WI38 (cell line): Measurements from ENCODE around the gene ZNF280A.
"Not testable (repeated sequence)": the region's sequence is repeated elsewhere in the genome, so short reads cannot be mapped to it uniquely, and the experiment has no call there.

ENCODE experiments used
- H3K4me3 ChIP-seq: 2 replicates; pipeline ENCODE4 v1.5.1; 2011; ENCODE audit warnings: low read depth, mild to moderate bottlenecking, control low read depth, low read length
- TF ChIP-seq, protein P1 (sequence below): IDR thresholded peaks from 2 replicates; pipeline ENCODE4 v1.5.1; 2012; ENCODE audit warnings: low read depth, mild to moderate bottlenecking, control low read depth, low read length

The ZNF280A gene

GRCh38 chr22:22533417-22533816 is 13.3 kb upstream of the ZNF280A start:
- TF ChIP-seq, protein P1, sequence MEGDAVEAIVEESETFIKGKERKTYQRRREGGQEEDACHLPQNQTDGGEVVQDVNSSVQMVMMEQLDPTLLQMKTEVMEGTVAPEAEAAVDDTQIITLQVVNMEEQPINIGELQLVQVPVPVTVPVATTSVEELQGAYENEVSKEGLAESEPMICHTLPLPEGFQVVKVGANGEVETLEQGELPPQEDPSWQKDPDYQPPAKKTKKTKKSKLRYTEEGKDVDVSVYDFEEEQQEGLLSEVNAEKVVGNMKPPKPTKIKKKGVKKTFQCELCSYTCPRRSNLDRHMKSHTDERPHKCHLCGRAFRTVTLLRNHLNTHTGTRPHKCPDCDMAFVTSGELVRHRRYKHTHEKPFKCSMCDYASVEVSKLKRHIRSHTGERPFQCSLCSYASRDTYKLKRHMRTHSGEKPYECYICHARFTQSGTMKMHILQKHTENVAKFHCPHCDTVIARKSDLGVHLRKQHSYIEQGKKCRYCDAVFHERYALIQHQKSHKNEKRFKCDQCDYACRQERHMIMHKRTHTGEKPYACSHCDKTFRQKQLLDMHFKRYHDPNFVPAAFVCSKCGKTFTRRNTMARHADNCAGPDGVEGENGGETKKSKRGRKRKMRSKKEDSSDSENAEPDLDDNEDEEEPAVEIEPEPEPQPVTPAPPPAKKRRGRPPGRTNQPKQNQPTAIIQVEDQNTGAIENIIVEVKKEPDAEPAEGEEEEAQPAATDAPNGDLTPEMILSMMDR: no peak
- no peak overlapping the region for H3K4me3 ChIP-seq

- H3K4me3 ChIP-seq: not testable (repeated sequence)
Observed at GRCh38 chr22:22532547-22533071, 12.5 kb upstream of the ZNF280A start.

GRCh38 chr22:22531770-22532546 is 11.9 kb upstream of the ZNF280A start:
- TF ChIP-seq, protein P1: no peak
- no peak overlapping the region for H3K4me3 ChIP-seq

DNA sequence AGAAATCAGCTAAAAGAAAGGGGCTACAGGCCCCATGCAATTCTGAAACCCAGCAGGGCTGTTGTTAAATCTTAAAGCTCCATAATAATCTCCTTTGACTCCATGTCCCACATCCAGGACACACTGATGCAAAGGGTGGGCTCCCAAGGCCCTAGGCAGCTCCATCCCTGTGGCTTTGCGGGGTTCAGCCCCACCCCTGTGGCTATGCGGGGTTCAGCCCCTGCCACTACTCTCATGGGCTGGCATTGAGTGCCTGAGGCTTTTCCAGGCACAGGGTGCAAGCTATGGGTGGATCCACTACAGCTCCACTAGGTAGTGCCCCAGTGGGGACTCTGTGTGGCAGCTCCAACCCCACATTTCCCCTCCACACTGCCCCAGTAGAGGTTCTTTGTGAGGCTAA is 8.7 kb upstream of the ZNF280A start:
- TF ChIP-seq, protein P1: no peak

DNA sequence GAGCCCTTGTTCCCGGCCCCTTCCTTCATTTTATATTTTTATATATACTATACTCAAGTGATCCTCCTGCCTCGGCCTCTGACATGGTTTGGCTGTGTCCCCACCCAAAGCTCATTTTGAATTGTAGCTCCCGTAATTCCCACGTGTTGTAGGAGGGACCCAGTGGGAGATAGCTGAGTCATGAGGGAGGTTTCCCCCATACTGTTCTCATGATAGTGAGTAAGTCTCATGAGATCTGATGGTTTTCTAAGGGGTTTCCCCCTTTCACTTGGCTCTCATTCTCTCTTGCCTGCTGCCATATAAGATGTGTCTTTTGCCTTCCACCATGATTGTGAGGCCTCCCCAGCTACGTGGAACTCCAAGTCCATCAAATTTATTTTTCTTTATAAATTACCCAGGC is 7.2 kb upstream of the ZNF280A start:
- no peak overlapping the region for H3K4me3 ChIP-seq
- TF ChIP-seq, protein P1: no peak

More for the DNA sequence above, 8.7 kb upstream of the ZNF280A start:
- H3K4me3 ChIP-seq: no peak overlapping the region

GRCh38 chr22:22526125-22526912 is 6.2 kb upstream of the ZNF280A start:
- TF ChIP-seq, protein P1: no peak
- H3K4me3 ChIP-seq: no peak overlapping the region

DNA sequence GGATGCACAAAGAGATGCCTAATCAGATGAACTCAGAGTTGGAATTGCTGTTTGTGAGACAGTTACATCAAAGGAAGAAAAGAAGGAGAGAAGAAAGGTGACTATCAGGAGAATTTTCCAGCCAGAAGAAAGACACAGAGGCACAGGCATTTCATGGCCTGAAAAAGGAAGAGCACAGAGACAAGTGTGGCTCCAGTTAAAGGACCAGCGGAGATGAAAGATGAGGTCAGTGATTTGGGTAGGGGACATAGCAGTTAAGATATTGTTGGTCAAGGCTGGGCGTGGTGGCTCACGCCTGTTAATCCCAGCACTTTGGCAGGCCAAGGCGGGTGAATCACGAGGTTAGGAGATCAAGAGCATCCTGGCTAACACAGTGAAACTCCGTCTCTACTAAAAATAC is 3.4 kb upstream of the ZNF280A start:
- H3K4me3 ChIP-seq: no peak overlapping the region
- TF ChIP-seq, protein P1: no peak
